ENCODE measurements around the gene CHST15. TPM values are rescaled to one million over a fixed set of nuclear protein-coding genes. Genes with fewer than 3 reads are reported as not detected.

Gene CHST15
- total RNA-seq, 8 experiments from 2014 or later: 0.31 to 26.5 (median 15.6) TPM; not detected in 1

DNA sequence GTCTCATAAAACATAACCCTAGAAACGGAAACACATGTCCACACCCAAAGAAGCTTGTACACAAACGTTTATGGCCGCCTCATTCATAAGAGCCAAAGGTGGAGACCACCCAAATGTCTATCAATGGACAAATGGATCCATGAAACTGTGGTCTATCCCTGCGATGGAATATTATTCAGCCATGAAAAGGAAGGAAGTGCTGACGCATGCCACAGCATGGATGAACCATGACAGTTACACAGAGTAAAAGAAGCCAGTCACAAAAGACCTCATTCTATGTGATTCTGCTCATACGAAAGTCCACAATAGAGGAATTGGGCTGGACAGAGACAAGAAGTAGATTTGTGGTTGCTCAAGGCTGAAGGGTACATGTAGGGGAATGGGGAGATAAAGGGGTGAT lies 10.8 kb downstream of the CHST15 start:
- no peak for ATAC-seq (replicated peaks in 6 of 8)
- 31 to 100% (median 75%) methylated on average over 2 to 6 of the region's 6 CpGs; no CpG with 5 or more reads in 1 of the 10 experiments for WGBS, 10 experiments
- in situ Hi-C loops (cut with MboI; ENCODE audit: low pct_unique_long_range_greater_than_20kb in 2 of 9, low sequenced_read_pairs in 9 of 9, unreplicated experiment in 9 of 9): no loop called here

GRCh38 chr10:124081547-124082140 lies 11.8 kb downstream of the CHST15 start:
- ATAC-seq (replicated peaks in 6 of 8): no peak
- H3K4me1 ChIP-seq (replicated peaks in 1 of 2): peaks cover 35 to 57% of the 10 kb centered on the region in 2 donors
- in situ Hi-C loops (cut with MboI; ENCODE audit: low pct_unique_long_range_greater_than_20kb in 2 of 9, low sequenced_read_pairs in 9 of 9, unreplicated experiment in 9 of 9): no loop called here

More for the DNA sequence above, 10.8 kb downstream of the CHST15 start:
- Histone ChIP-seq H3K4me1 (replicated peaks in 1 of 2) (peaks cover 34 to 50% of the 10 kb centered on the region in 2 donors), H3K4me3 (no peak overlapping the region), H3K27ac (no peak overlapping the region)

GRCh38 chr10:124079864-124080263 lies 13.5 kb downstream of the CHST15 start:
- Histone ChIP-seq H3K27ac (no peak overlapping the region), H3K4me1 (replicated peaks in 1 of 2) (peaks cover 48 to 64% of the 10 kb centered on the region in 2 donors), H3K4me3 (no peak overlapping the region)
- in situ Hi-C loops (cut with MboI; ENCODE audit: low pct_unique_long_range_greater_than_20kb in 2 of 9, low sequenced_read_pairs in 9 of 9, unreplicated experiment in 9 of 9): no loop called here
- WGBS, 10 experiments: 11 to 100% (median 91%) methylated on average over 1 to 8 of the region's 9 CpGs; no CpG with 5 or more reads in 3 of the 10 experiments
- ATAC-seq (replicated peaks in 6 of 8): no peak

More at GRCh38 chr10:124081547-124082140, 11.8 kb downstream of the CHST15 start:
- 65 to 100% (median 93%) methylated on average over 1 to 9 of the region's 13 CpGs; no CpG with 5 or more reads in 1 of the 10 experiments for WGBS, 10 experiments
- Histone ChIP-seq H3K27ac (no peak overlapping the region), H3K4me3 (no peak overlapping the region)

DNA sequence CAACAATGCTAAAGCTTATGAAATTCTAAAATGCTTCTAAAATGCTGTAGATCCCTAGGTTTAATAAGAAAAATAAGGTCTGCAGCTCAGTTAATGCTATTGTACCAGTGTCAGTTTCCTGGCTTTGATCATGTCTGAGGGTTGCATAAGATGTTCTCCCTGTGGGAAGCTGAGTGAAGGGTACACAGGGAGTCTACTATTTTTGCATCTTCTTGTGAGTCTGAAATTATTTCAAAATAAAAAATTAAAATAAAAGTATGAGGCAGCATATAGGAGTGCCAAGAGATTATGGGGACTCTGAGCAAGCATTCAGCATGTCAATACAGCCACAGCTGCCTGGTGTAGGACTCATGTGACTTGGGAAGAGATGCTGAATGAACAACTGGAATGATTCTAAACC lies 14.7 kb downstream of the CHST15 start:
- no peak overlapping the region for H3K4me3 ChIP-seq
- ATAC-seq (replicated peaks in 6 of 8): no peak
- H3K27ac ChIP-seq: no peak overlapping the region
- H3K4me1 ChIP-seq (replicated peaks in 1 of 2): peaks cover 58 to 69% of the 10 kb centered on the region in 2 donors
- in situ Hi-C loops (cut with MboI; ENCODE audit: low pct_unique_long_range_greater_than_20kb in 2 of 9, low sequenced_read_pairs in 9 of 9, unreplicated experiment in 9 of 9): no loop called here

- H3K4me3 ChIP-seq: no peak overlapping the region
- in situ Hi-C loops (cut with MboI; ENCODE audit: low pct_unique_long_range_greater_than_20kb in 2 of 9, low sequenced_read_pairs in 9 of 9, unreplicated experiment in 9 of 9): no loop called here
- WGBS, 10 experiments: 0 to 90% (median 77%) methylated on average over 1 to 4 of the region's 4 CpGs; no CpG with 5 or more reads in 4 of the 10 experiments
- H3K27ac ChIP-seq: peak overlapping the region; percentile 22 to 24
- ATAC-seq (replicated peaks in 6 of 8): no peak
- peaks cover 63 to 72% of the 10 kb centered on the region in 2 donors for H3K4me1 ChIP-seq (replicated peaks in 1 of 2)
Observed at GRCh38 chr10:124078028-124078427, 15.4 kb downstream of the CHST15 start.

DNA sequence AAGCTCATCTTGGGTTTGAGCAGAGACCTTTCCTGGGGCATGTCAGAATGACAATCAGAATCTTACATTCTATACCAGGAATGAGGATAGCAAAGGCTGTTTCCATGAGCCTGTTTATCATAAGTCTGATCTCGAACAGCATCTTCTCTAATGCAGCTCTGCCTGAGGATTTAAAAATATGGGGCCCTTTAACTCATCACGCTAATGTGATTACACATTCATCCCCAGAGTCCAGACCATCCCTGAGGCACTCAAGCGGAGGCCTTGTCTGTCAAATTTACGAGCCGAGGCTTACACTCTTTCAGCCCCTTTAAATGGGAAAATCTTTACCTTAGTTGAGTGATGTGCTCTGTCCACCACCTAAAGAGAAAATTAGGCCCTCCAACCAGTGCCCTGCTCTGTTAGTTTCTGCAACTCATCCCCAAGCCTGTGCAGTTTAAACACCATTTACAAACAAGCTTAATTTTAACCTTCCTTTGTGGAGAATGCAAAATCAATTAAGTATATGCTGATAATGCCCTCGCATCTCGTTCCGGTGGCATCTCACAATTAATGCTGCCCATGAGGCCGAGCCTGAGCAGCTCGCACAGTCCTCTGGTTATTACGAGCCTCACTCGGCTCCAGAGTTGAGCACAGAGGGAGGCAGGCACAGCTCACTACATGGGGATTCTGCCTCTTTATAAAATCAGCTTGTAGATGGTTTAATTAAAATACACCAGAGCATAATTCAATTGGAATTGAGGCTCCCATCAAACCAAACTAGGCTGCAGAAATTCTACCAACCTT lies 16.0 kb downstream of the CHST15 start:
- WGBS, 10 experiments: 38 to 80% (median 59%) methylated on average over 1 to 10 of the region's 12 CpGs; no CpG with 5 or more reads in 1 of the 10 experiments
- Histone ChIP-seq H3K4me1 (replicated peaks in 1 of 2) (peaks cover 63 to 72% of the 10 kb centered on the region in 2 donors), H3K4me3 (no peak overlapping the region), H3K27ac (peak overlapping the region; percentile 22 to 85)
- in situ Hi-C loops (cut with MboI; ENCODE audit: low pct_unique_long_range_greater_than_20kb in 2 of 9, low sequenced_read_pairs in 9 of 9, unreplicated experiment in 9 of 9): no loop called here
- peak in 5 of 8 experiments; percentile 53 to 76 (median 56) for ATAC-seq (replicated peaks in 6 of 8)

- Histone ChIP-seq H3K4me3 (no peak overlapping the region), H3K4me1 (replicated peaks in 1 of 2) (peaks cover 61 to 73% of the 10 kb centered on the region in 2 donors), H3K27ac (peak overlapping the region; percentile 54 to 85)
- ATAC-seq (replicated peaks in 6 of 8): peak in 5 of 8 experiments; percentile 27 to 81 (median 72)
- in situ Hi-C loops (cut with MboI; ENCODE audit: low pct_unique_long_range_greater_than_20kb in 2 of 9, low sequenced_read_pairs in 9 of 9, unreplicated experiment in 9 of 9): no loop called here
- 0 to 53% (median 26%) methylated on average over 2 to 7 of the region's 9 CpGs; no CpG with 5 or more reads in 2 of the 10 experiments for WGBS, 10 experiments
Observed at GRCh38 chr10:124076148-124076733, 17.2 kb downstream of the CHST15 start.

DNA sequence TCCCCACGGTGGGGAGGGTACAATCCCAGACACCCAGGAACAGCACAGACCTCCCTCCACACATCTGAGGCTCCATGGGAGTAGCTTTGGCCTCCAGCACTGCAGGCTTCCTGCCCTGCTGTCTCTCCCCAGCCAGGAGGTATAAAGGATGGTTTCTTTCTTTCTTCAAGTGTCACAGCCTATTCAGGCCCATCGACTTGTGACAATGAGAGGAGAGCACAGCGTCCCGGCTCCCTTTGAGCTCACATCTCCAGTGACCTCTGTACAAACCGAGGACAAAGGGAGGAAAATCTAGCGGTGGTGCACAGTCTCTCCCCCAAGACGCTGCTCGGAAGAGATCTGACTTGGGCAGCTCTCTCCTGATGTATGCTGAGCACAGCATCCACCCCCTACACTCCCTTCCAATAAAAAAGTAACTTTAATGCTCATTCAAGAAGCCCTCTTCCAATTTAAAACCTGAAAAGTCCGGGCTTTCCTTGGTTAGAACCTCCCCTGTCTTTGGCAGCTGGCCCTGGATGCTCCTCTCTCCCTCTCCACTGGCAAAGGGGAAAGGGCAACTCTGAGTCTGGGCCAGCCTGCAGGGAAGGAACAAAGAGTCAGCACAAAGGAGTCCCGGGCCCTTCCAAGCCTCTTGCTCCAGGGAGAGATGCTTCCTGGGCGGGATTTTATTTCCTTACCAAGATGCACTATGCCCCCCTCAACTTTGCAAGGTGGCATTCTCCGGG lies 18.0 kb downstream of the CHST15 start:
- peak in 5 of 8 experiments; percentile 50 to 79 (median 60) for ATAC-seq (replicated peaks in 6 of 8)
- no peak overlapping the region for H3K4me3 ChIP-seq
- peaks cover 55 to 70% of the 10 kb centered on the region in 2 donors for H3K4me1 ChIP-seq (replicated peaks in 1 of 2)
- H3K27ac ChIP-seq: peak overlapping the region; percentile 54 to 85
- 0 to 44% (median 20%) methylated on average over 1 to 7 of the region's 12 CpGs; no CpG with 5 or more reads in 1 of the 10 experiments for WGBS, 10 experiments
- in situ Hi-C loops (cut with MboI; ENCODE audit: low pct_unique_long_range_greater_than_20kb in 2 of 9, low sequenced_read_pairs in 9 of 9, unreplicated experiment in 9 of 9): no loop called here

GRCh38 chr10:124074501-124075109 lies 18.8 kb downstream of the CHST15 start:
- 54 to 100% (median 91%) methylated on average over 1 to 6 of the region's 12 CpGs; no CpG with 5 or more reads in 2 of the 10 experiments for WGBS, 10 experiments
- in situ Hi-C loops (cut with MboI; ENCODE audit: low pct_unique_long_range_greater_than_20kb in 2 of 9, low sequenced_read_pairs in 9 of 9, unreplicated experiment in 9 of 9): no loop called here
- Histone ChIP-seq H3K4me1 (replicated peaks in 1 of 2) (peaks cover 61 to 77% of the 10 kb centered on the region in 2 donors), H3K4me3 (no peak overlapping the region), H3K27ac (peak overlapping the region; percentile 54 to 85)
- ATAC-seq (replicated peaks in 6 of 8): no peak

DNA sequence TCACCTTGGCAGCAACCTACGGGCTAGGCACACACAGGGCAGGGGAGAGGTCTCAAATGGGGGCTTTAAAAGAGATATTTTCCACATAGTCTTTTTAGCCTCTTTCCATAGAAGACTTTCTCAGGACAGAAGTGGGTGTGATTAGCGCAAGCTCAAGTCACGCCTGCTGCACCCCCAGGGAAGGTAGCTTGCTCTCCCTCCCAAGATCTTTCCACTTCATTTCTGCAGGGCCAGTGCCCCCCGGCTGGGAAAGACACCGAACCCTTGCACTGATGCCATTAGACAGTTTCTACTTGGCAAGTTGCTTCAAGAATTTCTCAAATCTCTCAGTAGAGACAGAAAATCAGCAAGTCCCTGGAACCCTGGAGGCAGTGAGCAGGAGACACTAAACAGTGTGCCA lies 19.4 kb downstream of the CHST15 start:
- Histone ChIP-seq H3K4me3 (no peak overlapping the region), H3K27ac (peak overlapping the region in 1 of 2 donors; percentile 85), H3K4me1 (replicated peaks in 1 of 2) (peaks cover 67 to 78% of the 10 kb centered on the region in 2 donors)
- in situ Hi-C loops (cut with MboI; ENCODE audit: low pct_unique_long_range_greater_than_20kb in 2 of 9, low sequenced_read_pairs in 9 of 9, unreplicated experiment in 9 of 9): no loop called here
- WGBS, 10 experiments: 19 to 100% (median 97%) methylated on average over 1 to 5 of the region's 5 CpGs; no CpG with 5 or more reads in 4 of the 10 experiments
- ATAC-seq (replicated peaks in 6 of 8): no peak

DNA sequence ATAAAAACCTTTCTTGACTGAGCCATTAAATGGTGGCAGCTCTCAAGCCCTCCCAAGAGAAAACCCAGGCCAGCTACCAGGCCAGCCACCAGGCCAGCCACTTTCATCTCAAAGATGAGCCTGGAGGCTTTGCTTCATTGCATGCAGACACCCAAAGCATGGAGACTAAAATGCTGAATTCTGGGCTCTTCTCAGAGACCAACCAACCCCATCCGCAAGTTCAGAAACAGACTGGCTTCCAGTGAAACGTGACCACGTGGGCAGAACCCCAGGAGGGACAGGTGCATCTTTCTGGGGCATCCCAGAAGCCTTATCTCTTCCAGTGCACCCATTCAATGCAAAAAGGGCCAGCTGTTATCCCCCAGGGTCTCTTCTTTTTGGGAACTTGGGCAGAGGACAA lies 20.9 kb downstream of the CHST15 start:
- in situ Hi-C loops (cut with MboI; ENCODE audit: low pct_unique_long_range_greater_than_20kb in 2 of 9, low sequenced_read_pairs in 9 of 9, unreplicated experiment in 9 of 9): no loop called here
- Histone ChIP-seq H3K4me1 (replicated peaks in 1 of 2) (peaks cover 62 to 72% of the 10 kb centered on the region in 2 donors), H3K27ac (no peak overlapping the region), H3K4me3 (no peak overlapping the region)
- no peak for ATAC-seq (replicated peaks in 6 of 8)
- 0 to 100% (median 91%) methylated on average over 1 to 3 of the region's 3 CpGs; no CpG with 5 or more reads in 2 of the 10 experiments for whole genome bisulfite sequencing, 10 experiments

DNA sequence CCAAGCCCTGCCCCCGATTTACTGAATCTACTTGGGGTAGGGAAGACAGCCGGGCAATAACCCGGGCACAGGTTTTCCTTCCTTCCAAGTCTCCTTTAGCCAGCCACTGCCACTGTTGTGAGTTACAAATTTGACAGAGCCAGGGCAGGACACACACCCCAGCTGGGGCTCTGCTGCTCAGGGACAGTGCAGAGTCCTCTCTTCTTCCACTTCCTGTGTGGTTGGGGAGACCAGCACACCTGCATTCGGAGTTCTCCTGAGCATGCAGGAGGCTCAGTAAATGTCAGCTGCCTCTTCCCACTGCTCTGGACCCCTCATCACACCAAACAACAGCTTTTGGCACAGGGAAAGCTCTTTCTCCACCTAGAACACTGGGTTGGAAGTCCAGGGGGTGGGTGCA lies 21.3 kb downstream of the CHST15 start:
- H3K27ac ChIP-seq: no peak overlapping the region
- in situ Hi-C loops (cut with MboI; ENCODE audit: low pct_unique_long_range_greater_than_20kb in 2 of 9, low sequenced_read_pairs in 9 of 9, unreplicated experiment in 9 of 9): no loop called here
- peaks cover 57 to 70% of the 10 kb centered on the region in 2 donors for H3K4me1 ChIP-seq (replicated peaks in 1 of 2)
- no peak overlapping the region for H3K4me3 ChIP-seq
- WGBS, 10 experiments: 0 to 100% (median 48%) methylated on average over 1 to 3 of the region's 4 CpGs; no CpG with 5 or more reads in 6 of the 10 experiments
- no peak for ATAC-seq (replicated peaks in 6 of 8)
